ENCODE measurements around the gene TRIM44.

DNA sequence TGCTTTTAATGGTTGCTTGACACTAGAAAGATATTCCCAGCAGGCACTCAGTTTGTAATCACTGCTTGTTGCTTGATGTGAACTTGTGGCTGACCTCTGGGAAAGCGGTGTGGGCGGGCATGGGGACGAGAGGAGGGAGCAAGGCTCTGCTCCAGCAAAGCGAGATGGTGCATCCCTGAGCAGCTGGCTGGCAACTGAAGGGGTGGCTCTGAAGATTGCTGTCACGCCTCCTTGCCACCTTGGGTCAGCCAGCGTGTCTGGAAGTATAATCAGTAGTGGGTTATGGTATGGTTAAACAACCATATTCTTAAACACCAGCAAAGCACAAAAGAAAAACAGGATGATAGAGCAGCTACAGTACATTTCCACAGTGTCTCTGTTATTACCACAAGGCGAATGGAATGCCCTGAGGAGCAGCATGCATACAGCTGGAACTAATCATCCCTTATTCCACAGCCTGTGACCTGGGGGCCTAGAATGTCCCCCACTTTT, 124.5 kb downstream of the TRIM44 start:
- TF ChIP-seq, protein P1, sequence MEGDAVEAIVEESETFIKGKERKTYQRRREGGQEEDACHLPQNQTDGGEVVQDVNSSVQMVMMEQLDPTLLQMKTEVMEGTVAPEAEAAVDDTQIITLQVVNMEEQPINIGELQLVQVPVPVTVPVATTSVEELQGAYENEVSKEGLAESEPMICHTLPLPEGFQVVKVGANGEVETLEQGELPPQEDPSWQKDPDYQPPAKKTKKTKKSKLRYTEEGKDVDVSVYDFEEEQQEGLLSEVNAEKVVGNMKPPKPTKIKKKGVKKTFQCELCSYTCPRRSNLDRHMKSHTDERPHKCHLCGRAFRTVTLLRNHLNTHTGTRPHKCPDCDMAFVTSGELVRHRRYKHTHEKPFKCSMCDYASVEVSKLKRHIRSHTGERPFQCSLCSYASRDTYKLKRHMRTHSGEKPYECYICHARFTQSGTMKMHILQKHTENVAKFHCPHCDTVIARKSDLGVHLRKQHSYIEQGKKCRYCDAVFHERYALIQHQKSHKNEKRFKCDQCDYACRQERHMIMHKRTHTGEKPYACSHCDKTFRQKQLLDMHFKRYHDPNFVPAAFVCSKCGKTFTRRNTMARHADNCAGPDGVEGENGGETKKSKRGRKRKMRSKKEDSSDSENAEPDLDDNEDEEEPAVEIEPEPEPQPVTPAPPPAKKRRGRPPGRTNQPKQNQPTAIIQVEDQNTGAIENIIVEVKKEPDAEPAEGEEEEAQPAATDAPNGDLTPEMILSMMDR (conservative IDR thresholded peaks at IDR 0.05; ENCODE audit: low read length): no peak
- TF ChIP-seq EZH2phosphoT487 (IDR thresholded peaks at IDR 0.05; ENCODE audit: borderline replicate concordance): no peak

Measured in Loucy (cell line).